ENCODE measurements around the gene IL1B. TPM values are rescaled to one million over a fixed set of nuclear protein-coding genes. Genes with fewer than 3 reads are reported as not detected.

Gene IL1B
- total RNA-seq, 1 experiment from 2014 or later = 5.4 TPM

- CTCF ChIA-PET = interaction anchor here (0.7 to 1.8 kb wide), 4 partner anchors 18 to 169 kb away, joined by 3 to 7 read pairs (median 5); no protein-coding TSS in a partner anchor
- no peak overlapping the region for H3K27ac Mint-ChIP-seq (ENCODE audit: low read depth, unreplicated experiment)
Observed at GRCh38 chr2:112790305-112790704, 46.3 kb downstream of the IL1B start.

GRCh38 chr2:112789186-112789585 is 47.4 kb downstream of the IL1B start:
- intact Hi-C loops (cut with micrococcal nuclease) = no loop called here
- TF ChIP-seq CTCF (IDR thresholded peaks at IDR 0.05; ENCODE audit: unreplicated experiment) = no peak
- no TSS peak for BruUV-seq (replicated peaks)
- H3K9me3 Mint-ChIP-seq (ENCODE audit: unreplicated experiment) = peaks cover 15% of the 10 kb centered on the region
- H3K4me1 Mint-ChIP-seq (ENCODE audit: insufficient read depth, unreplicated experiment) = peaks cover 47% of the 10 kb centered on the region
- DNase-seq (ENCODE audit: unreplicated experiment) = no peak
- CTCF ChIA-PET = interaction anchor here (0.5 to 1.3 kb wide), 5 partner anchors 12 to 449 kb away, joined by 3 to 5 read pairs (median 3); no protein-coding TSS in a partner anchor
- H3K27me3 Mint-ChIP-seq (ENCODE audit: insufficient read depth, unreplicated experiment) = no peaks in the 10 kb centered on the region
- POLR2A ChIA-PET = interaction anchor here (0.6 to 9.4 kb wide), 3 partner anchors 23 to 50 kb away, joined by 3 to 112 read pairs (median 4); partner anchors contain the start of gene IL1B
- H3K36me3 Mint-ChIP-seq (ENCODE audit: insufficient read depth, unreplicated experiment) = no peaks in the 10 kb centered on the region
- no peak overlapping the region for H3K27ac Mint-ChIP-seq (ENCODE audit: low read depth, unreplicated experiment)
- no peak overlapping the region for H3K4me3 Mint-ChIP-seq (ENCODE audit: unreplicated experiment)

More at GRCh38 chr2:112790305-112790704, 46.3 kb downstream of the IL1B start:
- POLR2A ChIA-PET = interaction anchor here (1.5 kb wide), 1 partner anchor 46 kb away, joined by 4 read pairs; the partner anchor contains the start of gene IL1B
- no peak for DNase-seq (ENCODE audit: unreplicated experiment)
- Mint-ChIP-seq H3K27me3 (ENCODE audit: insufficient read depth, unreplicated experiment) (no peaks in the 10 kb centered on the region), H3K4me1 (ENCODE audit: insufficient read depth, unreplicated experiment) (peaks cover 47% of the 10 kb centered on the region), H3K36me3 (ENCODE audit: insufficient read depth, unreplicated experiment) (no peaks in the 10 kb centered on the region), H3K4me3 (ENCODE audit: unreplicated experiment) (no peak overlapping the region), H3K9me3 (ENCODE audit: unreplicated experiment) (peaks cover 15% of the 10 kb centered on the region)
- intact Hi-C loops (cut with micrococcal nuclease) = no loop called here
- no TSS peak for BruUV-seq (replicated peaks)
- TF ChIP-seq CTCF (IDR thresholded peaks at IDR 0.05; ENCODE audit: unreplicated experiment) = no peak

- Mint-ChIP-seq H3K27me3 (ENCODE audit: insufficient read depth, unreplicated experiment) (no peaks in the 10 kb centered on the region), H3K4me3 (ENCODE audit: unreplicated experiment) (no peak overlapping the region), H3K27ac (ENCODE audit: low read depth, unreplicated experiment) (no peak overlapping the region), H3K36me3 (ENCODE audit: insufficient read depth, unreplicated experiment) (no peaks in the 10 kb centered on the region), H3K9me3 (ENCODE audit: unreplicated experiment) (peaks cover 15% of the 10 kb centered on the region), H3K4me1 (ENCODE audit: insufficient read depth, unreplicated experiment) (peaks cover 46% of the 10 kb centered on the region)
- no peak for DNase-seq (ENCODE audit: unreplicated experiment)
- ChIA-PET CTCF (interaction anchor here (0.5 to 1.3 kb wide), 5 partner anchors 11 to 449 kb away, joined by 3 to 5 read pairs (median 3); no protein-coding TSS in a partner anchor), POLR2A (interaction anchor here (0.6 to 9.4 kb wide), 3 partner anchors 23 to 49 kb away, joined by 3 to 112 read pairs (median 5); no protein-coding TSS in a partner anchor)
- no peak for TF ChIP-seq CTCF (IDR thresholded peaks at IDR 0.05; ENCODE audit: unreplicated experiment)
- intact Hi-C loops (cut with micrococcal nuclease) = no loop called here
- BruUV-seq (replicated peaks) = no TSS peak
Observed at GRCh38 chr2:112788653-112789052, 47.9 kb downstream of the IL1B start.

GRCh38 chr2:112787729-112788393 is 48.7 kb downstream of the IL1B start:
- no TSS peak for BruUV-seq (replicated peaks)
- no peaks in the 10 kb centered on the region for H3K27me3 Mint-ChIP-seq (ENCODE audit: insufficient read depth, unreplicated experiment)
- H3K4me1 Mint-ChIP-seq (ENCODE audit: insufficient read depth, unreplicated experiment) = peaks cover 44% of the 10 kb centered on the region
- ChIA-PET CTCF (interaction anchor here (0.6 to 1.3 kb wide), 2 partner anchors 96 to 173 kb away, joined by 3 to 4 read pairs; no protein-coding TSS in a partner anchor), POLR2A (interaction anchor here (0.6 to 9.4 kb wide), 3 partner anchors 17 to 30 kb away, joined by 3 to 112 read pairs (median 5); no protein-coding TSS in a partner anchor)
- TF ChIP-seq CTCF (IDR thresholded peaks at IDR 0.05; ENCODE audit: unreplicated experiment) = no peak
- no peak for DNase-seq (ENCODE audit: unreplicated experiment)
- intact Hi-C loops (cut with micrococcal nuclease) = no loop called here
- peaks cover 6% of the 10 kb centered on the region for H3K36me3 Mint-ChIP-seq (ENCODE audit: insufficient read depth, unreplicated experiment)
- peaks cover 8% of the 10 kb centered on the region for H3K9me3 Mint-ChIP-seq (ENCODE audit: unreplicated experiment)
- H3K27ac Mint-ChIP-seq (ENCODE audit: low read depth, unreplicated experiment) = no peak overlapping the region
- H3K4me3 Mint-ChIP-seq (ENCODE audit: unreplicated experiment) = no peak overlapping the region
